Muscle of leg (tissue), 9 donors: ENCODE results near the gene CAMTA2. TPM values are rescaled to one million over a fixed set of nuclear protein-coding genes. Genes with fewer than 3 reads are reported as not detected.

Experiments
- polyA plus RNA-seq, 8 donors: library from polyadenylated mRNA; unstranded; fragments of 120-200 nt; gene quantifications; one replicate each; pipeline versions ENCODE4 v1.2.1 to v1.2.3, GENCODE V29; 2013; ENCODE audit warnings: inconsistent platforms in 1 of 8, low replicate concordance in 1 of 8; ENCODE audit not compliant: insufficient read length in 8 of 8, insufficient read depth in 1 of 8
- total RNA-seq: library from RNA; stranded (reverse); fragments of 120-200 nt; gene quantifications from one replicate; pipeline ENCODE4 v1.2.4, GENCODE V29; 2013

CAMTA2 gene
- total and polyA plus RNA-seq, 9 donors = 4.4 to 25.2 (median 22.1) TPM

Other genes with a start within 250 kb of the CAMTA2 start
- 0.27 TPM for gene ZMYND15, start 247.8 kb downstream of the CAMTA2 start, total RNA-seq
- under 1 TPM; 0.15 to 0.79 (median 0.36) TPM for gene ZMYND15, start 247.8 kb downstream of the CAMTA2 start, polyA plus RNA-seq
- 1.7 TPM for gene CXCL16, start 247.7 kb downstream of the CAMTA2 start, total RNA-seq
- gene CXCL16, start 247.7 kb downstream of the CAMTA2 start, polyA plus RNA-seq = 1 to 10 TPM; 2.9 to 8.3 (median 4.7) TPM
- gene TM4SF5, start 215.8 kb downstream of the CAMTA2 start, total RNA-seq = not detected
- gene TM4SF5, start 215.8 kb downstream of the CAMTA2 start, polyA plus RNA-seq = 1 to 10 TPM in 1 of 8 donors, under 1 TPM in 1, not detected in 6; 0.36 to 2.2 TPM
- 8.2 TPM for gene VMO1, start 201.3 kb downstream of the CAMTA2 start, total RNA-seq
- 10 to 100 TPM in 1 of 8 donors, 1 to 10 TPM in 7; 3.0 to 12.7 (median 5.9) TPM for gene VMO1, start 201.3 kb downstream of the CAMTA2 start, polyA plus RNA-seq
- not detected for gene GLTPD2, start 198.7 kb downstream of the CAMTA2 start, total RNA-seq
- 1 to 10 TPM in 2 of 8 donors, under 1 TPM in 6; 0.41 to 2.2 (median 0.84) TPM for gene GLTPD2, start 198.7 kb downstream of the CAMTA2 start, polyA plus RNA-seq
- gene PSMB6, start 191.5 kb downstream of the CAMTA2 start, total RNA-seq = 125 TPM
- gene PSMB6, start 191.5 kb downstream of the CAMTA2 start, polyA plus RNA-seq = 100 to 1,000 TPM in 7 of 8 donors, 10 to 100 TPM in 1; 99.0 to 110 (median 107) TPM
- 22.2 TPM for gene PLD2, start 180.5 kb downstream of the CAMTA2 start, total RNA-seq
- gene PLD2, start 180.5 kb downstream of the CAMTA2 start, polyA plus RNA-seq = 10 to 100 TPM; 22.4 to 36.9 (median 28.2) TPM
- 11.8 TPM for gene MINK1, start 154.3 kb downstream of the CAMTA2 start, total RNA-seq
- gene MINK1, start 154.3 kb downstream of the CAMTA2 start, polyA plus RNA-seq = 10 to 100 TPM; 24.4 to 39.3 (median 31.3) TPM
- 2.8 TPM for gene C17orf107, start 88.1 kb downstream of the CAMTA2 start, total RNA-seq
- gene C17orf107, start 88.1 kb downstream of the CAMTA2 start, polyA plus RNA-seq = 1 to 10 TPM in 6 of 8 donors, under 1 TPM in 2; 0.80 to 3.1 (median 1.4) TPM
- 1.5 TPM for gene CHRNE, start 84.6 kb downstream of the CAMTA2 start, total RNA-seq
- 1 to 10 TPM in 6 of 8 donors, under 1 TPM in 2; 0.53 to 2.5 (median 1.4) TPM for gene CHRNE, start 84.6 kb downstream of the CAMTA2 start, polyA plus RNA-seq
- gene GP1BA, start 55.4 kb downstream of the CAMTA2 start, total RNA-seq = 0.04 TPM
- 1 to 10 TPM in 4 of 8 donors, under 1 TPM in 4; 0.69 to 1.3 (median 0.93) TPM for gene GP1BA, start 55.4 kb downstream of the CAMTA2 start, polyA plus RNA-seq
- gene SLC25A11, start 47.6 kb downstream of the CAMTA2 start, total RNA-seq = 39.8 TPM
- 10 to 100 TPM; 51.3 to 60.3 (median 56.0) TPM for gene SLC25A11, start 47.6 kb downstream of the CAMTA2 start, polyA plus RNA-seq
- gene RNF167, start 47.4 kb downstream of the CAMTA2 start, total RNA-seq = 34.6 TPM
- gene RNF167, start 47.4 kb downstream of the CAMTA2 start, polyA plus RNA-seq = 10 to 100 TPM; 66.0 to 71.5 (median 69.6) TPM
- gene PFN1, start 39.1 kb downstream of the CAMTA2 start, total RNA-seq = 175 TPM
- gene PFN1, start 39.1 kb downstream of the CAMTA2 start, polyA plus RNA-seq = 100 to 1,000 TPM; 413 to 498 (median 454) TPM
- gene ENO3, start 36.6 kb downstream of the CAMTA2 start, total RNA-seq = 1,492 TPM
- gene ENO3, start 36.6 kb downstream of the CAMTA2 start, polyA plus RNA-seq = 1,000 to 10,000 TPM in 6 of 8 donors, 100 to 1,000 TPM in 2; 815 to 2,459 (median 1,732) TPM
- 77.7 TPM for gene SPAG7, start 19.9 kb downstream of the CAMTA2 start, total RNA-seq
- 100 to 1,000 TPM in 6 of 8 donors, 10 to 100 TPM in 2; 91.7 to 122 (median 103) TPM for gene SPAG7, start 19.9 kb downstream of the CAMTA2 start, polyA plus RNA-seq
- gene INCA1, start 9.8 kb upstream of the CAMTA2 start, total RNA-seq = 0.93 TPM
- 1 to 10 TPM; 2.8 to 5.4 (median 4.0) TPM for gene INCA1, start 9.8 kb upstream of the CAMTA2 start, polyA plus RNA-seq
- gene KIF1C, start 10.3 kb upstream of the CAMTA2 start, total RNA-seq = 57.0 TPM
- gene KIF1C, start 10.3 kb upstream of the CAMTA2 start, polyA plus RNA-seq = 100 to 1,000 TPM in 2 of 8 donors, 10 to 100 TPM in 6; 82.5 to 103 (median 95.4) TPM
- gene SLC52A1, start 47.8 kb upstream of the CAMTA2 start, total RNA-seq = 0.04 TPM
- under 1 TPM in 7 of 8 donors, not detected in 1; 0.07 to 0.31 (median 0.12) TPM for gene SLC52A1, start 47.8 kb upstream of the CAMTA2 start, polyA plus RNA-seq
- 6.3 TPM for gene ZFP3, start 90.8 kb upstream of the CAMTA2 start, total RNA-seq
- gene ZFP3, start 90.8 kb upstream of the CAMTA2 start, polyA plus RNA-seq = 10 to 100 TPM in 4 of 8 donors, 1 to 10 TPM in 4; 8.1 to 12.6 (median 10.4) TPM
- gene ZNF232, start 124.2 kb upstream of the CAMTA2 start, total RNA-seq = 12.1 TPM
- 10 to 100 TPM in 5 of 8 donors, 1 to 10 TPM in 3; 8.4 to 27.4 (median 10.3) TPM for gene ZNF232, start 124.2 kb upstream of the CAMTA2 start, polyA plus RNA-seq
- gene USP6, start 128.4 kb upstream of the CAMTA2 start, total RNA-seq = 11.3 TPM
- 10 to 100 TPM in 4 of 8 donors, 1 to 10 TPM in 4; 5.0 to 26.5 (median 11.7) TPM for gene USP6, start 128.4 kb upstream of the CAMTA2 start, polyA plus RNA-seq
- gene ZNF594, start 204.2 kb upstream of the CAMTA2 start, total RNA-seq = 15.2 TPM
- gene ZNF594, start 204.2 kb upstream of the CAMTA2 start, polyA plus RNA-seq = 10 to 100 TPM in 1 of 8 donors, 1 to 10 TPM in 7; 6.5 to 11.7 (median 8.4) TPM
- gene SCIMP, start 247.2 kb upstream of the CAMTA2 start, total RNA-seq = 0.89 TPM
- gene SCIMP, start 247.2 kb upstream of the CAMTA2 start, polyA plus RNA-seq = 1 to 10 TPM in 7 of 8 donors, under 1 TPM in 1; 0.93 to 1.9 (median 1.2) TPM